Activated B cell treated with CpG ODN at 0.5 μM for 24 hours (primary cell): ENCODE measurements around the gene MYO16. TPM values are rescaled to one million over a fixed set of nuclear protein-coding genes. Genes with fewer than 3 reads are reported as not detected.

ENCODE experiments used
- ATAC-seq: fragments of 200-7000 bp; cut with Tn5 transposase; one replicate; pipeline ENCODE4 v1.10.0; 2021; ENCODE audit warnings: low read depth, mild to moderate bottlenecking, moderate library complexity
- CTCF ChIA-PET: fragments of 350-600 bp; sonication (Branson Sonifier 250); formaldehyde crosslinking; loops from one replicate; lab custom pipeline; 2021; ENCODE audit warnings: antibody characterized with exemption; lab: Charles Lee
- POLR2A ChIA-PET: fragments of 350-600 bp; sonication (Branson Sonifier 250); formaldehyde crosslinking; loops from one replicate; lab custom pipeline; 2021; ENCODE audit warnings: antibody characterized with exemption; lab: Charles Lee
- DNase-seq: peaks from one replicate; pipeline ENCODE4 v3.0.0; 2022
- H3K27ac Mint-ChIP-seq: one replicate; pipeline ENCODE4 v1.8.0; 2020; ENCODE audit warnings: mixed read lengths
- H3K27me3 Mint-ChIP-seq: one replicate; pipeline ENCODE4 v1.8.0; 2021; ENCODE audit warnings: mixed read lengths
- H3K36me3 Mint-ChIP-seq: one replicate; pipeline ENCODE4 v1.8.0; 2021; ENCODE audit warnings: low read depth, mixed read lengths
- H3K4me1 Mint-ChIP-seq: one replicate; pipeline ENCODE4 v1.8.0; 2021; ENCODE audit warnings: mixed read lengths
- H3K4me3 Mint-ChIP-seq: one replicate; pipeline ENCODE4 v1.8.0; 2020; ENCODE audit warnings: mild to moderate bottlenecking, mixed read lengths
- H3K9me3 Mint-ChIP-seq: one replicate; pipeline ENCODE4 v1.8.0; 2020; ENCODE audit warnings: mixed read lengths
- CTCF ChIP-seq: fragments of 200-600 bp; IDR thresholded peaks from one replicate; pipeline ENCODE4 v1.8.0; 2022; ENCODE audit warnings: antibody characterized with exemption, mild to moderate bottlenecking
- intact Hi-C: fragments of 100-400 bp; cut with micrococcal nuclease; formaldehyde crosslinking; loops from one replicate; pipeline ENCODE4 v1.15.1; 2024
- total RNA-seq: library from RNA; stranded (reverse); gene quantifications from 2 replicates; pipeline ENCODE4 v1.2.3, GENCODE V29; 2022

The MYO16 gene
- total RNA-seq, 1 donor from 2014 or later, result not detected

- ATAC-seq, result no peak
- no peaks in the 10 kb centered on the region for H3K9me3 Mint-ChIP-seq
- no peak overlapping the region for H3K27ac Mint-ChIP-seq
- DNase-seq, result no peak
- no peaks in the 10 kb centered on the region for H3K27me3 Mint-ChIP-seq
- TF ChIP-seq CTCF, result no peak
- H3K36me3 Mint-ChIP-seq, result no peaks in the 10 kb centered on the region
- no peaks in the 10 kb centered on the region for H3K4me1 Mint-ChIP-seq
- H3K4me3 Mint-ChIP-seq, result no peak overlapping the region
- ChIA-PET CTCF (no interaction called here), POLR2A (no interaction called here)
- intact Hi-C loops, result no loop called here
Observed at GRCh38 chr13:109058087-109058486, 428.7 kb downstream of the MYO16 start.

GRCh38 chr13:109072505-109072904 lies 443.1 kb downstream of the MYO16 start:
- Mint-ChIP-seq H3K36me3 (no peaks in the 10 kb centered on the region), H3K9me3 (peaks cover 5% of the 10 kb centered on the region), H3K4me3 (no peak overlapping the region), H3K4me1 (no peaks in the 10 kb centered on the region), H3K27me3 (no peaks in the 10 kb centered on the region), H3K27ac (no peak overlapping the region)
- ChIA-PET POLR2A (no interaction called here), CTCF (no interaction called here)
- ATAC-seq (no peak), DNase-seq (no peak)
- TF ChIP-seq CTCF, result no peak
- intact Hi-C loops, result no loop called here

GRCh38 chr13:109074436-109074835 lies 445.0 kb downstream of the MYO16 start:
- intact Hi-C loops, result no loop called here
- DNase-seq (no peak), ATAC-seq (no peak)
- POLR2A ChIA-PET, result no interaction called here
- no peak overlapping the region for H3K4me3 Mint-ChIP-seq
- no peak overlapping the region for H3K27ac Mint-ChIP-seq
- no peaks in the 10 kb centered on the region for H3K36me3 Mint-ChIP-seq
- CTCF ChIA-PET, result no interaction called here
- H3K27me3 Mint-ChIP-seq, result no peaks in the 10 kb centered on the region
- no peak for TF ChIP-seq CTCF
- no peaks in the 10 kb centered on the region for H3K9me3 Mint-ChIP-seq
- H3K4me1 Mint-ChIP-seq, result no peaks in the 10 kb centered on the region

- ChIA-PET POLR2A (no interaction called here), CTCF (no interaction called here)
- intact Hi-C loops, result no loop called here
- H3K27me3 Mint-ChIP-seq, result no peaks in the 10 kb centered on the region
- H3K4me3 Mint-ChIP-seq, result no peak overlapping the region
- no peaks in the 10 kb centered on the region for H3K9me3 Mint-ChIP-seq
- TF ChIP-seq CTCF, result no peak
- H3K4me1 Mint-ChIP-seq, result no peaks in the 10 kb centered on the region
- no peak for DNase-seq
- ATAC-seq, result no peak
- no peak overlapping the region for H3K27ac Mint-ChIP-seq
- no peaks in the 10 kb centered on the region for H3K36me3 Mint-ChIP-seq
Observed at GRCh38 chr13:109074853-109075252, 445.4 kb downstream of the MYO16 start.

GRCh38 chr13:109087916-109088623 lies 458.7 kb downstream of the MYO16 start:
- no peaks in the 10 kb centered on the region for H3K4me1 Mint-ChIP-seq
- no peak overlapping the region for H3K4me3 Mint-ChIP-seq

More at GRCh38 chr13:109087916-109088623, 458.7 kb downstream of the MYO16 start:
- ATAC-seq (no peak), DNase-seq (no peak)
- intact Hi-C loops, result no loop called here
- Mint-ChIP-seq H3K27ac (no peak overlapping the region), H3K36me3 (no peaks in the 10 kb centered on the region), H3K27me3 (peaks cover 3% of the 10 kb centered on the region), H3K9me3 (peaks cover 5% of the 10 kb centered on the region)
- POLR2A ChIA-PET, result no interaction called here
- CTCF ChIA-PET, result no interaction called here
- no peak for TF ChIP-seq CTCF
